Stimulated activated CD8-positive, alpha-beta memory T cell treated with anti-CD3 and anti-CD28 coated beads, Interleukin-7, amount 100 ng/mL, for 1 hour (primary cell): ENCODE data around the gene ATXN1.

Source experiments
- DNase-seq, 2 donors: peaks; one replicate each; pipeline ENCODE4 v3.0.0-alpha.2; 2020; ENCODE audit warnings: low read depth in 2 of 2

ATXN1 gene

DNA sequence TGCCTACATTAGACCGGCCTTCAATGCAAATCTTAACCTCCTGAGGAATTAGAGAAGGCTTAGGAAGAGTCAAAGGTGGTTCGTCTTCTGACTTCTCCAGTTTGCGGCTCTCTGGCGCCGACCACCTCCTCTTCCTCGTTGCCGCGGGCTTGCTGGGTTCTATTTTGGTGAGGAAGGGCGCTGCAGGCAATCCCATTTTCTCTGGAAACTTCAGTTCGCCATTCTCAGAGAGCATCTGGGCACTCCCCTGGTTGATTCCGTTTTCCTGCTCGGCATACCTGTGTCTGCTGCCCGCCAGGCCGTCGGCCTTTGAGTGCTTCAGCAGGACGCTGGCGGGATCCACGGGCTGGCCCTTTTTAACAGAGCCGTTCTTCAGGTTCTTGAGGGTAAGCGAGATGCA is 454.9 kb downstream of the ATXN1 start:
- no peak for DNase-seq

DNA sequence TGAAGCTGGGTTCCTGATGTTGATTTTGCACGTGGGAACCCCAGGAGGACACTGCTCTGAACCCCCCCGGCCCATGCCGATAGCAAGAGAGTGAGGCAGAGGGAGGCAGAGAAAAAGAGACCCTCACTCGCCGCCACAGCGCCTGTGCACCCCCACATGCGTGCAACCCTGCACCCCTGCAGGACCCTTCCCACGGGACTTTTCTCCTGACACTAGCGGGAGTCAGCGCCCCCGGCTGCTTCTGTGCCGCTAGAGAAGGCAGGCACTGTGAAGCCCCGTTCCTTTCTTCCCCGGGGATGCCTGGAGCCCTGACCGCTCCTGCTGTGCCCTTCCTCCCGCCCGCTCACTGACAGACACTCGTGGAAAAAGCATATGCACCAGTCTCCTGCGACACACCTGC is 455.5 kb downstream of the ATXN1 start:
- DNase-seq, result no peak

DNA sequence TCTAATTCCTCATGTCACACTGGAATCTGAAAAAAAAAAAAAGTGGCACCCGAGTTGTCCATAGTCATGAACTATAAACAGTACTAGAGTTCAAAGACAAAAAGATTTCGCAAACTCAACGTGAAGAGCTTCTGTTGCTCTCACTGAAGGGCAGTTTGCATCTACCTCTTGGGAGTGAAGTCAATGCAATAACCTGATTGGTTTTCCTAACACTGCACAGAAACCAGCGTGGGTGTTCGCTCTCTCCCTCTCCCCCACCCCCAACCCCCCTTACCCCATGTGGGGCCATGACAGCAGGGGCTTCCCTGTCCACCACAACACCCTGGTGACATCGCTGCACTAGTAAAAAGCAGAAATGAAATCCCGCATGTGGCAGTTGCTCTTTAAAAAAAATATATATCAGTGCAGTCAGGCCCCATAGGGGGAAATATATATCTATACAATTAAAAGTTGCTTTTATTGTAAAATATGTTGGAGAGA is 456.0 kb downstream of the ATXN1 start:
- no peak for DNase-seq

DNA sequence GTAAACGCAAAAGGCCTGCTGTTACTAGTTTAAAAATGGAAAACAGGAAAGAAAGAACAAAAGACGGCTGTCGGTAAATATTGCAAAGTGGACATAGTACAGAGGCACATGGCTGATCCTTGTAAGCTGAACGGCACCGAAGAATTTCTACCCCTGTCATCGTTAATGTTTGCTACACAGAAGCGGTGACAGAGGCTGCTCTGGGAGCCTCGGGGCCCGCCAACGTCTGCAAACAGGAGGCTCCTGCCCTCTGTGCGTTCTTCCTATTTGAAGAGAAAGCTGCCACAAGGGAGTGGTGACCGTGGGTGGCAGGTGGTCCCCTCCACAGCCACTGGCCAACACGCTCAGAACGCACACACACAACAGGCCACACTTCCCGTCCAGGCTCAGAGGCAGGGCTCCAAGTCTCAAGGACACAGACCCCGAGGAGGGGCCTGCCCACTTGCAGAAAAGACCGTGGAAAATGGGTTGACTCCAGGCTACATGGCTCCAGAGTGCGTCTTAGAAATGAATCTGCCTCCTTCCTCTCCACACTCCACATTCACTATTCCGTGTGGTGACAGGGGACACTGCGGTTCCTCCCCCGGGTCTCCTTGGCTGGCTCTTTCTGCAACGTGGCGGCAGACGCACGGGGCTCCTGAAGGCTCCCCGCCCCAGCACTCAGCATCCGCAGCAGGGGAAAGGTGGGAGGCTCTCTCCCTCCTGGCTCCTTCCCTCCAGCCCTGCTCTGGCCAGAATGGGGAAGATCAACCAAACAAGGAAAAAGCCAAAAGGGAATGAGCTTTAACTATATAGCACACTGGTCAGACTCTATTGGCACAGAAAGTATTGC is 458.3 kb downstream of the ATXN1 start:
- no peak for DNase-seq

DNA sequence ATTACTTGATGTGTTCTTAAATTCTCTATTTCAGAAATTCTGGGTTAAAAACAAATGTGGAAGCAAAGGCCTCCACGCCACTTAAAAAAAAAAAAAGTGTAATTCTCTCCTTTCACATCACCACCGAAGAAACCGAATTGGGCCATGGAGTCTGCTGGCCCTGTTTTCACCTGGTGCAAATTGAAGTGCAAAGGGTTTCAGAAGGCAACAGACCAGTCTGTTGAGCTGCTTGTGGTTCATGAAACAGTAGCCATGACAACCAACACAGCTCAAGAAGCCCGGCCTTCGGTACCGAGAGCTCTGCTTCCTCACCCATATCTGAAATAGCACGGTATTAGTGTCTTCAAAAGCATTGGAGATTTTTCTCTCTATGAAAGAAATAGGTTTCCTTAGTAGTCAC is 459.7 kb downstream of the ATXN1 start:
- DNase-seq, result no peak

DNA sequence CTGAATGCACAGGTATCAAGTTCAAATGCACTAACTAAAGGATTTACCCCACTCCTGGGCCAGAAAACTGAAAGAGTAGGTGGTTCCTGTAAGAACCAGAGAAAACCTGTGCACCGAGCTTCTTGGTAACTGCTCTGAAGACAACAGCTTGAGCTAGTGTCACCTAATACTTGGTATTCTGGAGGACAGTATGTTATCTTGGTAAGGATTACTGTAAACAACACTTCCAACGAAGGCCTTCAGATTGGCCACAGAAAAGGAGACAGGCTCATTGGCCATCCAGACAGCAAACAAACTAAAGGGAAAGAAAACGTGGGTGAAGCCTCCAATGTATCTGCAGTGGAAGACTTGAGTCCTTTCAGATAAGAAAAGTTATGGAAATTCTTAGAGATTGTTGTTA is 461.4 kb downstream of the ATXN1 start:
- DNase-seq, result no peak

DNA sequence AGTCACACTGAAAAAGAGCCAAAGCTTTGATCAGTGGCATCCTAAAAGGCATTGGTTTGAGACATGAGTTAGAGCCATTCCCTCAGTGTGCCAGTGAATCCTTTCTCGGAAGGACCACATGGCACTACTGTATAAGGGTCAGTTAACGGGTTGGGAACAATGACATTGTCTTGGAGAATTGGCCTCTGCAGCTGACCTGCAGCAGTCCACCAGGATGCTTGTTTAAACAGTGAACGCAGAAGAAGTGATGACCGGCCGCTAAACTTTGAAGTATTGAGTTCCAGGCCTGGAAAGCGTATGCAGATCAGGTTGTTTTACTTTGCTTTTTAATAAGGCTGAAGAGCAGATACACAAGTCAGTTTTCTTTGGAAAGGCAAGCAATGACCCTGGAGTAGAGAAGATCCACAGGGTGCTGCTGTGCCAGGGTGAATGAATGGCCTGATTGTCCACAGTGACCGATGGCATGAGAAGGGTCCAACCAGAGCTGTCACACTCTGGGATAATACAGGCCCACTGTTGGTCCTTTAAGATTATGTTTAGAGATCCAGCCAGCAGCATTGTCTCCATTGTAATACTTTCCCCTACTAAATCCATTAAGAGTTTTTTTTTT is 465.1 kb downstream of the ATXN1 start:
- no peak for DNase-seq

DNA sequence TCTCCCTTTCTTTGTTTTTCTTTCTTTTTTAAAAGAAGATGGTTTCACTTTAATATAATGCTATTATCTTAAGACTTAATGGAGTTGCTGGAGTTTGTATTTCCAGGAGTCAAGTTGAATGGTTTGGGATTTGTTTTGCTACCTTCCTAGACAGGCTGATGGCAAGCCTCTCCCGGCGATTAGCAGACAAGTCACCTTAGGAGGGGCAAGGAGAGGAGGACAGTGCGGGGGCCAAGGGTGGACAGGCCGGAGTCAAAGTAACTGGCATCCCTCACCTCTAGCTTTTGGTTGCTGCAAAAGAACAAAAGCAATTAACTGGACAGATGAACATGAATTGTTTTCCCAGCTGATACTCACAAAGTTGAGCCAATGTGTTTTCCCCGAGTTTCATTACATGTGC is 465.8 kb downstream of the ATXN1 start:
- no peak for DNase-seq

DNA sequence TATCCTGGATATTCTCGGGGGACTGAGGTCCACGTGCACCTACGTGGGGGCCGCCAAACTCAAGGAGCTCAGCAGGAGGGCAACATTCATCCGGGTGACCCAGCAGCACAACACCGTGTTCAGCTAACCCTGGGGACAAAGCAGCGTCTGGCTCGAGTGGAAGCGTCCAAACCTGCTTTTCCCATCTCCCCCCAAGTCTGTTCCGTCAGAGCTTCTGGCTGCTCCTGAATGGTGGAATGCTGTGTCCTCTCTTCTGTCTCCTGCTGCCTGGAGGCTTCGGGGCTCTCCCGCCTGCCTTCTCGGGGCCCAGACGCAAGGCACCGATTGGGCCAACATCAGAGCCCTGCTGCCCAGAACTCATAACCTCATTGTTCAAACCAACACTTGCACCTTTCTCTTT is 466.2 kb downstream of the ATXN1 start:
- DNase-seq, result no peak

DNA sequence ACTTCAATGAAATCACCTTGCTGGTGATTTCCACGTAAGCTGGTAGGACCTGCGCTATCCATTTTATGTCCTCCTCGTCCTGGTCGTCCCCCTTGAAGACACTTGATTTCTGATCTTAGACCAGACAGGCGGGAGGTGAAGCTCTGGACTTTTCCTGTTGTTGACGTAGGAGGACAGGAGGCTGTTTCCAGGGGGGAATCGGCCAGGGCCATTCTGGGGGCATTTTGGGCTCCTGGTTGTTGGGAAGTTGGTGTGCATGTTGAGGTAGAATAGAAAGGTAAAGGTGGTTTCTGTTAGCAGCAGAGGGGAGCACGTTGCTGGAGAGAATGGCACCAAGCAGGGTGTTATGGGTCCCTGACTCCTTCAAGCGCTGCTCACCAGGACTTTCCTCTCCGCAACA is 466.9 kb downstream of the ATXN1 start:
- no peak for DNase-seq

DNA sequence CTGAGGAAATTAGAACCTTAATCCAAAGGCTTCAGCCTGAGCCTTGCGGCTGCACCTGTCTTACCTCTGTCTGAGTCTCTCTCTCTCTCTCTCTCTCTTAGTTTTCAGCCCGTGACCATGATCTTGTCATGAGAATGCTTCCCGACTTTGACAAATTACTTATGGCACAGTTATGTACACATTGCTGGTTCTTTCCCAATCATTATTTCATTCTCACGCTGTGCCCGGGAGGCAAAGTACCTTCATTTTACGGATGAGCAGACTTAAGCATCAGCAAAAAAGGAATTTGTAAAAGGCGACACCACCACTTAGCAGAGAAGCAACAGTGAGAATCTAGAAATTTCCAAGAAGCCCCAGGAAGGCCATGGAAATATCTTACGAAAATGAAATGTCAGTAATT is 468.3 kb downstream of the ATXN1 start:
- no peak for DNase-seq

DNA sequence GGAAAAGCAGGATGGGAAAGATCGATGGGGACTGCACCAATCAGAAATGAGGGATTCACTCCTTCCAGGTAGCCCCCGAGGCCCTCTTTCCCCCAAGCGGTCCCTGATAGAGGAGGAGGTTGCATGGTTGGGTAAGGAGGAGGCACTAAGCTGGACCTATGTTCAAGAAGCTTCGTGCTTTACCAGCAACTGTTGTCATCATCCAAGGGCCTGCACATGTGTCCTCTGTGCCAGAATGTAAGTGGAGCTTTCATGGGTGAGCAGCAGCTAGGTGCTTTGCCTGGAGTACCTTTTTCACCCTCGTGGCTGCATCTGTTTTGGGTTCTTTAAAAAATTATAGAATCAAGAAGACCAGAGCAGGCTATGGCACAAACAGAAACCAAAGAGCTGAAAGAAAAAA is 468.8 kb downstream of the ATXN1 start:
- DNase-seq, result no peak

DNA sequence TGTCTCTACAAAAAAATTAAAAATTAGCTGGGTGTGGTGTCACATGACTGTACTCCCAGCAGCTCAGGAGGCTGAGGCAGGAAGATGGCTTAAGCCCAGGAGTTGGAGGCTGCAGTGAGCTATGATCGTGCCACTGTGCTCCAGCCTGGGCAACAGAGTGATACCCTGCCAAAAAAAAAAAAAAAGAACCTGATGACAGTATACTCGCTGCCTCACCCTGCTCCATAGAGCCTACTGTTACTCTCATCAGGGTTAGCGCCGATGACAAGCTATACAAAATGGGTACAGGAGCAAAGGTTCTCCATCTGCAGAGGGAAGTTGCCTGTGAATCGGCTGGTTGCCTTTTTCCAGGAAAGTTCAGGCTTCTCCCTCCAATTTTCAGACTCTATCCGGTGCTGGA is 469.5 kb downstream of the ATXN1 start:
- no peak for DNase-seq

DNA sequence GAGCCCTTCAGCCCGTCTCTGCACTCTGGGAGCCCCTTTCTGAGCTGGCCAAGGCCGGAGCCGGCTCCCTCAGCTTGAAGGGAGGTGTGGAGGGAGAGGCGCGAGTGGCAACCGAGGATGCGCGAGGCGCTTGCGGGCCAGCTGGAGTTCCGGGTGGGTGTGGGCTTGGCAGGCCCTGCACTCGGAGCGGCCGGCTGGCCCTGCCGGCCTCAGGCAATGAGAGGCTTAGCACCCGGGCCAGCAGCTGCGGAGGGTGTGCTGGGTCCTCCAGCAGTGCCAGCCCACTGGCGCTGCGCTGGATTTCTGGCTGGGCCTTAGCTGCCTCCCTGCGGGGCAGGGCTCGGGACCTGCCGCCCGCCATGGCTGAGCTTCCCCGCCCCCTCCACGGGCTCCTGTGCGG is 473.1 kb downstream of the ATXN1 start:
- no peak for DNase-seq

DNA sequence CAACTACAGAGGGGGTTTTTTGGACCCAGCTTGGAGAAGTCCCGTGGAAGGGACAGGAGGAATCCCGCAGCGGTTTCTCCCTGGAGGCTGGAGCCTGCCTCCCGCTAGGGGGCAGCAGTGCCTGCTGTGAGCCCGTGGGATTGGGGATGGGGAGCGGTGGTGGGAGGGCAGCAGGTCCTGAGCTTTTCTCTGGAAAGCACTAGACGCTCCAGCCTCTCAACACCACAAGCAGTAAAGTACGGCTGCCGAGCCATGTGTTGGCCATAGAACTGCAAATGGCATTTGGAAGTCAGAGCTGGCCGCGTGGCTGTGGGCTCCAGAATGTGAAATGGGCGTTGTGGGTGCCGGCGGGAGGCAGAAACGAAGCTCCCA is 475.1 kb downstream of the ATXN1 start:
- DNase-seq, result no peak

DNA sequence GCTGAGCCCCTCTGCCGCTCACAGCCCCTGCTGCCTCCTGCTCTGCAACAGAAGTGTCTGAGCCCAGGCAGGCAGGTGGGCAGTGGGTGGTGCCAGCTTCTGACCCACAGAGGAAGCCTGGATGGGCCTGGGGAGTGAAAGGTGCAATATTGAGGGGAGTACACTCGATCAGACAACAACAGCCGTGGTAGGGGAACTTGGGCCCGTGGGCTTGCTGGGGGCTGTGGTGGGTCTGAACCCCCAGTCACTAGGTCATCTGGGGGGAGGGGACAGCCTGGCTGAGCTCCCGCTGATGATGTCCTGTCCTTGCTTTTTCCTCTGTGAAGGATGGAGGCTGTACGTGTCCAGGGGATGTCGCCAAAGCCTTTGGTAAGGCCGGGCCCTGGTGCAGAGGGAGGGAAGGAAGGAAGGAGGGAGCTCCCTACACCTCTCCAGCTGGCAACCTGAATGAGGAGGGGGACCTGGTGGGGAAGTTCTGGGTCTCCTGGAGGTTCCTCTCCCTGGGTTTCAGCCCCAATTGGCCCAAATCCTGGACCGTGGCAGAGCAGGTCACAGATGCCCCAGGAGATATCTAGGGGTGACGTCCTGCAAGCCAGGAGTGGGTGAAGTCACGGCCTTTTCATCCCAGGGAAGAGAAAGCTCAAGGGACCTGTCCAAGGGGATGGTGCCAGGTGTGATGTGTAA is 475.7 kb downstream of the ATXN1 start:
- no peak for DNase-seq

DNA sequence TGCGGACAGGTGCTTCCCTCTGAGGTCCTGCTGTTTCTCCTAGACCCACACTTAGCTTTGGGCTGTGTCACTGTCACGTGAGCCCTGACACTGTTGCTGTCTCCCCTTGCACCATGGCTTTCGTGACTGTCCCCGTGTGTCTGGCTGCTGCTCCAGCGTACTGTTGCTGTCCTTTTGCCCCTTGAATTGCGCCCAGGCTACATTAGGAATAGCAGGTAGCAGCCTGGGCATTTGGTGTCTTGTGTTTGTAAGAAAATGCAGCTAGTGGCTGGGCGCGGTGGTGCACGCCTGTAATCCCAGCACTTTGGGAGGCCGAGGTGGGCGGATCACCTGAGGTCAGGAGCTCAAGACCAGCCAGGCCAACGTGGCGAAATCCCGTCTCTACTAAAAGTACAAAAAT is 476.8 kb downstream of the ATXN1 start:
- no peak for DNase-seq

DNA sequence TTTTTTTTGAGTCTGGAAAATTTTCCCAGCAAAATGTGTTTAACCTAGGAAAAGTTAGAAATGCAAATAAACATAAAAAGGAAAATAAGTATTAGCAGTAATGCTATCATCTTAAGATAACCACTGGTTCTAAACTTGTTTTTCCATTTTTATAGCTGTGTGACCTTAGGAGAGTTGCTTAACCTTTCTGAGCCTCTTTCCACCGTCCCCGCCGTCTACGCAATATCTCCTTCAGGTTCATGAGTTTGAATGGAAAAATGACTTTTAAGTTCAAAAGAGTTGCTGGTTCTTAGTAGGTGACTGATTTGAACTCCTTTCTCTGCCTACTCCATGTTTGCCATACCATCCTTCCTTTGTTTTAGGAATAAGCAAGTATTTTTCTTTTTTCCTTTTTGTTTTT is 478.9 kb downstream of the ATXN1 start:
- DNase-seq, result no peak

DNA sequence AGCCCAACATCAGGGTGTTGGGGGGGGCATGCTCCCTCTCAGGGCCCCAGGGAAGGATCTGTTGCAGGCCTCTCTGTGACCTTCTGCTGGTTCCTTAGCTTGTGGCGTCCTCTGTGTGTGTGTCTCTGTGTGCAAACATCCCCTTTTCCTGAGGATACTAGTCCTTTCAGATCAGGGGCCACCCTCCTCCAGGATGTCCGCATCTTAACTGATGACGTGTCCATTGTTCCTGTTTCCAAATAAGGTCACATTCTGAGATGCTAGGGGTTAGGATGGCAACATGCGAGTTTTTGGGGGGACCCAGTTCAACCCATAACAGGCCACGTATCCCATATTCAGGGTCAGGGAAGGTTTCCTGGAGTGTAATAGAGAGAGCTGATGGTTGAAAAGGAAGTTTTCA is 482.0 kb downstream of the ATXN1 start:
- no peak for DNase-seq

DNA sequence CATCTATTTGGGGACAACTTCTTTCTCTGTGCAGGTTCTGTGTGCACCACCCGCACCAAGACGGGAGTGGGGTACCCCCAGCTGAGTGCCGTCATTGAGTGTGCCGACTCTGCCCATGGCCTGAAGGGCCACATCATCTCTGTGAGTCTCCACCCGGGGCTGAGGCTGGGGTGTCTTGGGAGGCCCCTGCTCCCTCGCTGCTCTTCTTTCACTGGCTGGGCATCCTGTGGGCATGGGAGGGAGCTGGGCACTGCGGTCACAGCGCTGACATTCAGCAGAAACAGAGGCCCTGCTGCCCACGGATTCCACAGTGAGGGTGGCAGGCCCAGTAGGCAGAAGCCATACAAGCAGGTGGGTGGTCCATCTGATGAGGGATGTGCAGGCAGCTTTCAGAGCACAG is 482.5 kb downstream of the ATXN1 start:
- DNase-seq, result no peak

DNA sequence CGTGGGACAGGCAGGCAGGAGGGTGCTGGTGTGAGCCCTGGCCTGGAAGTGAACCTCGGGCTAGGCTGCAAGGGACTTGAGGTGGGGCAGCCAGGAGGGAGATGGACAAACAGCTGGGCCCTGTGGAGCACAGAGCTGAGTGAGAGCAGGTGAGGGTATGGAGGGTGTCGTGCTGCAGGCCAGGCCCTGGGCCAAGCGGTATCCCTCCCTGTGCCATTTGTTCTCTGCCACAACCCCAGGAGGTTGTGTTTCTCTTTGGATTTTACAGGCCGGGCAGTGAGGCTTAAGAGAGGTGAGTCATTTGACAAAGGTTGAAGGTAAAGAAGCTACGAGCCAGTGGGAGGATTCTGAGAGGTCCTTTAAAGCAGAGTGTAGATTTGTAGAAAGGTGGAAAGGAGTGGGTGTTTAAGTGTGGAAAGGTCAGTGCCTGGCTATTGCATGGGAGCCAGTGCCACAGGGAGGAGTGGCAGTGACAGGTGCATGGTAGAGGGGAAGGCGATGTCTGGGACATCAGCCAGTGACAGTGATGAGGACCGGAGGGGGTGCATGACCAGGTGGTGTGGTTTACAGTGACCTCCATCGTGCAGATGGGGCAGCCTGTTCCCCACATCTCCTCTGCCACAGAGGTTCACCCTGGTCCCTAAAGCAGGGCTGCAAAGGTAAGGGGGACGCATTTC is 483.1 kb downstream of the ATXN1 start:
- DNase-seq, result no peak
